WTC11 (cell line): ENCODE measurements around the gene SPATA9.

Source experiments
- CTCF ChIP-seq: fragments of 200-600 bp; IDR thresholded peaks from 2 replicates; pipeline ENCODE4 v1.8.0; 2022; ENCODE audit warnings: antibody characterized with exemption
- E2F5 ChIP-seq: sonication (generic); formaldehyde crosslinking; IDR thresholded peaks from 2 replicates; pipeline ENCODE4 v1.8.1; 2022; ENCODE audit warnings: mild to moderate bottlenecking, moderate library complexity, missing genetic modification reagents
- ESRRA ChIP-seq: sonication (generic); formaldehyde crosslinking; IDR thresholded peaks from 2 replicates; pipeline ENCODE4 v1.8.1; 2022; ENCODE audit warnings: mild to moderate bottlenecking, missing genetic modification reagents, borderline replicate concordance
- NFATC4 ChIP-seq: fragments of 250-450 bp; sonication (Bioruptor Pico); IDR thresholded peaks from 2 replicates; pipeline ENCODE4 v1.9.0; 2021; ENCODE audit warnings: mild to moderate bottlenecking
- NFYB ChIP-seq: sonication (generic); formaldehyde crosslinking; conservative IDR thresholded peaks from 2 replicates; pipeline ENCODE4 v1.8.0; 2022; ENCODE audit warnings: low read depth, missing genetic modification reagents
- OVOL2 ChIP-seq: fragments of 250-450 bp; sonication (Bioruptor Pico); IDR thresholded peaks from 2 replicates; pipeline ENCODE4 v1.9.0; 2021; ENCODE audit warnings: mild to moderate bottlenecking, borderline replicate concordance
- PRDM15 ChIP-seq: sonication (generic); formaldehyde crosslinking; IDR thresholded peaks from 2 replicates; pipeline ENCODE4 v1.8.0; 2022; ENCODE audit warnings: missing genetic modification reagents
- SP1 ChIP-seq: sonication (generic); formaldehyde crosslinking; conservative IDR thresholded peaks from 2 replicates; pipeline ENCODE4 v1.8.1; 2022; ENCODE audit warnings: missing genetic modification reagents
- TCF7 ChIP-seq: sonication (generic); formaldehyde crosslinking; IDR thresholded peaks from 2 replicates; pipeline ENCODE4 v1.8.0; 2022; ENCODE audit warnings: mild to moderate bottlenecking, low read depth, missing genetic modification reagents, moderate library complexity
- ZNF121 ChIP-seq: sonication (generic); formaldehyde crosslinking; IDR thresholded peaks from 2 replicates; pipeline ENCODE4 v1.8.0; 2023; ENCODE audit warnings: missing genetic modification reagents
- ZNF263 ChIP-seq: sonication (generic); formaldehyde crosslinking; IDR thresholded peaks from 2 replicates; pipeline ENCODE4 v1.8.1; 2022; ENCODE audit warnings: low read depth, mild to moderate bottlenecking, moderate library complexity, missing genetic modification reagents
- ZNF425 ChIP-seq: fragments of 250-450 bp; sonication (Bioruptor Pico); conservative IDR thresholded peaks from 2 replicates; pipeline ENCODE4 v1.9.0; 2021; ENCODE audit warnings: mild to moderate bottlenecking

- TF ChIP-seq ZNF263 (CRISPR knock-in tag), result no peak
- TF ChIP-seq NFATC4 (CRISPR knock-in tag), result no peak
- no peak for TF ChIP-seq NFYB (CRISPR knock-in tag)
- no peak for TF ChIP-seq E2F5
- TF ChIP-seq CTCF, result no peak
- no peak for TF ChIP-seq SP1 (CRISPR knock-in tag)
- TF ChIP-seq ZNF121 (CRISPR knock-in tag), result no peak
- TF ChIP-seq ZNF425 (CRISPR knock-in tag), result no peak
- TF ChIP-seq OVOL2, result no peak
- TF ChIP-seq TCF7 (CRISPR knock-in tag), result no peak
- TF ChIP-seq ESRRA (CRISPR knock-in tag), result no peak
- no peak for TF ChIP-seq PRDM15 (CRISPR knock-in tag)
These were observed 59.1 kb downstream of the SPATA9 start for GRCh38 chr5:95623706-95624105.
